HL-60/S4 treated with phorbol 12-myristate 13-acetate at 8.2 ng/mL for 4 days and 3 days (cell line): ENCODE results near the gene DCC.

ENCODE experiments used
- in situ Hi-C: fragments of 300-500 bp; cut with MboI; formaldehyde crosslinking; loops from 2 replicates; pipeline ENCODE4 v1.15.0; 2022; ENCODE audit warnings: low sequenced_read_pairs

Gene DCC

GRCh38 chr18:52422985-52423601 lies 83.1 kb downstream of the DCC start:
- in situ Hi-C loops, result no loop called here

GRCh38 chr18:52426041-52426440 lies 86.0 kb downstream of the DCC start:
- in situ Hi-C loops, result no loop called here

GRCh38 chr18:52426462-52426861 lies 86.5 kb downstream of the DCC start:
- in situ Hi-C loops, result no loop called here

GRCh38 chr18:52427521-52428175 lies 87.7 kb downstream of the DCC start:
- in situ Hi-C loops, result no loop called here

- in situ Hi-C loops, result no loop called here
Observed at GRCh38 chr18:52431683-52432082, 91.7 kb downstream of the DCC start.

GRCh38 chr18:52433797-52434196 lies 93.8 kb downstream of the DCC start:
- in situ Hi-C loops, result no loop called here

- in situ Hi-C loops, result no loop called here
Observed at GRCh38 chr18:52435301-52435700, 95.3 kb downstream of the DCC start.

- in situ Hi-C loops, result no loop called here
Observed at GRCh38 chr18:52437161-52437560, 97.2 kb downstream of the DCC start.

- in situ Hi-C loops, result no loop called here
Observed at GRCh38 chr18:52439457-52439856, 99.5 kb downstream of the DCC start.

GRCh38 chr18:52441794-52442193 lies 101.8 kb downstream of the DCC start:
- in situ Hi-C loops, result no loop called here

- in situ Hi-C loops, result no loop called here
Observed at GRCh38 chr18:52442686-52443085, 102.7 kb downstream of the DCC start.

GRCh38 chr18:52451256-52451655 lies 111.3 kb downstream of the DCC start:
- in situ Hi-C loops, result no loop called here

- in situ Hi-C loops, result no loop called here
Observed at GRCh38 chr18:52451851-52452250, 111.9 kb downstream of the DCC start.

GRCh38 chr18:52452427-52452826 lies 112.4 kb downstream of the DCC start:
- in situ Hi-C loops, result no loop called here

GRCh38 chr18:52459890-52460289 lies 119.9 kb downstream of the DCC start:
- in situ Hi-C loops, result no loop called here

- in situ Hi-C loops, result no loop called here
Observed at GRCh38 chr18:52462853-52463252, 122.9 kb downstream of the DCC start.

- in situ Hi-C loops, result no loop called here
Observed at GRCh38 chr18:52465391-52465790, 125.4 kb downstream of the DCC start.

GRCh38 chr18:52468496-52468895 lies 128.5 kb downstream of the DCC start:
- in situ Hi-C loops, result no loop called here

GRCh38 chr18:52475325-52475724 lies 135.3 kb downstream of the DCC start:
- in situ Hi-C loops, result no loop called here

GRCh38 chr18:52481116-52481515 lies 141.1 kb downstream of the DCC start:
- in situ Hi-C loops, result no loop called here

- in situ Hi-C loops, result no loop called here
Observed at GRCh38 chr18:52484977-52485376, 145.0 kb downstream of the DCC start.

- in situ Hi-C loops, result no loop called here
Observed at GRCh38 chr18:52486052-52486451, 146.1 kb downstream of the DCC start.
